ENCODE data around the gene IFIH1.

Gene IFIH1

GRCh38 chr2:162258169-162258568 lies 60.3 kb downstream of the IFIH1 start:
- DNase-seq (ENCODE audit: low read depth, low spot score), result no peak
- POLR2A ChIA-PET, result no interaction called here
- no peak overlapping the region for H3K4me3 ChIP-seq (ENCODE audit: low read depth, low read length)
- CTCF ChIA-PET, result interaction anchor here (1.3 to 2.1 kb wide), 3 partner anchors 12 to 40 kb away, joined by 3 to 4 read pairs (median 4); no protein-coding TSS in a partner anchor
- TF ChIP-seq CTCF (IDR thresholded peaks at IDR 0.05; ENCODE audit: insufficient read depth, low read length, missing control alignments), result no peak

GRCh38 chr2:162257425-162257824 lies 61.1 kb downstream of the IFIH1 start:
- DNase-seq (ENCODE audit: low read depth, low spot score), result no peak
- POLR2A ChIA-PET, result interaction anchor here (2.5 kb wide), 1 partner anchor 11 kb away, joined by 8 read pairs; no protein-coding TSS in a partner anchor
- no peak overlapping the region for H3K4me3 ChIP-seq (ENCODE audit: low read depth, low read length)
- CTCF ChIA-PET, result interaction anchor here (1.2 to 2.1 kb wide), 4 partner anchors 11 to 41 kb away, joined by 3 to 4 read pairs (median 4); no protein-coding TSS in a partner anchor
- TF ChIP-seq CTCF (IDR thresholded peaks at IDR 0.05; ENCODE audit: insufficient read depth, low read length, missing control alignments), result no peak

- no peak for TF ChIP-seq CTCF (IDR thresholded peaks at IDR 0.05; ENCODE audit: insufficient read depth, low read length, missing control alignments)
- no peak overlapping the region for H3K4me3 ChIP-seq (ENCODE audit: low read depth, low read length)
- CTCF ChIA-PET, result interaction anchor here (1.2 to 2.2 kb wide), 3 partner anchors 33 to 38 kb away, joined by 3 to 9 read pairs (median 3); no protein-coding TSS in a partner anchor
- DNase-seq (ENCODE audit: low read depth, low spot score), result no peak
- POLR2A ChIA-PET, result interaction anchor here (0.7 to 2.5 kb wide), 4 partner anchors 11 to 27 kb away, joined by 3 to 8 read pairs (median 4); no protein-coding TSS in a partner anchor
Observed at GRCh38 chr2:162256591-162256991, 61.9 kb downstream of the IFIH1 start.

- CTCF ChIA-PET, result interaction anchor here (2.2 kb wide), 1 partner anchor 33 kb away, joined by 9 read pairs; no protein-coding TSS in a partner anchor
Observed at GRCh38 chr2:162254236-162254871, 64.1 kb downstream of the IFIH1 start.

GRCh38 chr2:162253435-162253834 lies 65.0 kb downstream of the IFIH1 start:
- TF ChIP-seq CTCF (IDR thresholded peaks at IDR 0.05; ENCODE audit: insufficient read depth, low read length, missing control alignments), result no peak
- no peak overlapping the region for H3K4me3 ChIP-seq (ENCODE audit: low read depth, low read length)
- DNase-seq (ENCODE audit: low read depth, low spot score), result no peak
- ChIA-PET POLR2A (no interaction called here), CTCF (interaction anchor here (1.0 kb wide), 1 partner anchor 32 kb away, joined by 3 read pairs; no protein-coding TSS in a partner anchor)

More at GRCh38 chr2:162254236-162254871, 64.1 kb downstream of the IFIH1 start:
- POLR2A ChIA-PET, result no interaction called here
- no peak for TF ChIP-seq CTCF (IDR thresholded peaks at IDR 0.05; ENCODE audit: insufficient read depth, low read length, missing control alignments)
- H3K4me3 ChIP-seq (ENCODE audit: low read depth, low read length), result no peak overlapping the region
- DNase-seq (ENCODE audit: low read depth, low spot score), result no peak

- DNase-seq (ENCODE audit: low read depth, low spot score), result no peak
- CTCF ChIA-PET, result interaction anchor here (0.6 kb wide), 1 partner anchor 11 kb away, joined by 3 read pairs; no protein-coding TSS in a partner anchor
- no peak for TF ChIP-seq CTCF (IDR thresholded peaks at IDR 0.05; ENCODE audit: insufficient read depth, low read length, missing control alignments)
- POLR2A ChIA-PET, result interaction anchor here (0.6 kb wide), 1 partner anchor 221 kb away, joined by 3 read pairs; no protein-coding TSS in a partner anchor
- H3K4me3 ChIP-seq (ENCODE audit: low read depth, low read length), result no peak overlapping the region
Observed at GRCh38 chr2:162252153-162252552, 66.3 kb downstream of the IFIH1 start.

All from AG04449 (cell line).